K562 (cell line): ENCODE results near the gene LST1. TPM values are rescaled to one million over a fixed set of nuclear protein-coding genes. Genes with fewer than 3 reads are reported as not detected.

Source experiments
- ATF1 ChIP-seq, 2 experiments: fragments of 450-650 bp in 1 of 2; IDR thresholded peaks; 2 replicates each; pipeline ENCODE4 v1.6.1; 2016; ENCODE audit warnings: missing compliant biosample characterization in 1 of 2, missing genetic modification characterization in 1 of 2
- BACH1 ChIP-seq: fragments of 200-800 bp; sonication (Bioruptor generic); IDR thresholded peaks from 2 replicates; pipeline ENCODE4 v1.6.1; 2016; ENCODE audit warnings: missing genetic modification characterization, missing compliant biosample characterization
- BDP1 ChIP-seq: IDR thresholded peaks from 3 replicates; pipeline ENCODE4 v1.6.1; 2011; ENCODE audit not compliant: insufficient read length, insufficient read depth
- CEBPZ ChIP-seq: fragments of 150-350 bp; IDR thresholded peaks from 2 replicates; pipeline ENCODE4 v1.6.1; 2014; ENCODE audit warnings: low read depth, mild to moderate bottlenecking, low read length, borderline replicate concordance
- CXXC5 ChIP-seq: fragments of 250-450 bp; sonication (Bioruptor Pico); IDR thresholded peaks from 2 replicates; pipeline ENCODE4 v1.8.0; 2022; ENCODE audit warnings: inconsistent platforms, mild to moderate bottlenecking, moderate library complexity
- HNRNPUL1 ChIP-seq: fragments of 200-400 bp; formaldehyde crosslinking; IDR thresholded peaks from 2 replicates; pipeline ENCODE4 v1.6.1; 2017; ENCODE audit warnings: low read length
- MCM3 ChIP-seq: fragments of 450-650 bp; IDR thresholded peaks from 2 replicates; pipeline ENCODE4 v1.6.1; 2016
- MEIS2 ChIP-seq: fragments of 450-650 bp; IDR thresholded peaks from 2 replicates; pipeline ENCODE4 v1.6.1; 2014; ENCODE audit warnings: mild to moderate bottlenecking; ENCODE audit not compliant: partially characterized antibody
- NCOA2 ChIP-seq, 2 experiments: fragments of 450-650 bp; IDR thresholded peaks; 2 replicates each; pipeline ENCODE4 v1.6.1; 2018; ENCODE audit warnings: mild to moderate bottlenecking in 2 of 2, moderate library complexity in 1 of 2; ENCODE audit not compliant: partially characterized antibody in 2 of 2
- PREB ChIP-seq: sonication (generic); formaldehyde crosslinking; IDR thresholded peaks from 2 replicates; pipeline ENCODE4 v1.8.1; 2023; ENCODE audit warnings: mild to moderate bottlenecking, missing genetic modification reagents
- RBM17 ChIP-seq: fragments of 200-400 bp; formaldehyde crosslinking; IDR thresholded peaks from 2 replicates; pipeline ENCODE4 v1.6.1; 2017; ENCODE audit warnings: low read depth, mild to moderate bottlenecking, low read length, borderline replicate concordance
- ZBTB26 ChIP-seq: fragments of 450-650 bp; formaldehyde crosslinking; IDR thresholded peaks from 2 replicates; pipeline ENCODE4 v1.4.0; 2022; ENCODE audit warnings: missing genetic modification characterization
- ZC3H11A ChIP-seq: IDR thresholded peaks from 2 replicates; pipeline ENCODE4 v1.6.1; 2012; ENCODE audit warnings: low read depth, low read length, improper control_type of control experiment
- ZNF263 ChIP-seq: sonication (generic); formaldehyde crosslinking; IDR thresholded peaks from 2 replicates; pipeline ENCODE4 v1.8.0; 2022; ENCODE audit warnings: mild to moderate bottlenecking, missing genetic modification reagents, borderline replicate concordance
- polyA plus RNA-seq, 8 experiments: library from polyadenylated mRNA; depleted of rRNA in 4 of 8; stranded (reverse) in 5 of 8; unstranded in 3 of 8; fragments of >200 nt; fragmentation: Nextera tagmentation in 2 of 8; fragmentation: Illumina TruSeq in 1 of 8; extraction: Ambion mirVana in 2 of 8; extraction: Trizol in 1 of 8; gene quantifications; 2 replicates each; pipeline versions ENCODE4 v1.2.1 to v1.2.3, GENCODE V29; 2011 to 2014; ENCODE audit warnings: inconsistent platforms in 1 of 8, missing spikeins in 1 of 8
- total RNA-seq, 7 experiments: library from RNA; depleted of rRNA in 6 of 7; stranded (reverse); fragments of >200 nt in 6 of 7; fragmentation: Illumina TruSeq in 2 of 7; extraction: Trizol in 2 of 7; gene quantifications; 2 replicates each; pipeline versions ENCODE4 v1.2.1 to v1.2.3, GENCODE V29; 2011 to 2021; ENCODE audit warnings: low replicate concordance in 1 of 7
- TF ChIP-seq, protein P1 (sequence below): fragments of 250-450 bp; sonication (Bioruptor Pico); IDR thresholded peaks from 2 replicates; pipeline ENCODE4 v1.4.0; 2020; ENCODE audit warnings: mild to moderate bottlenecking, moderate library complexity
- TF ChIP-seq, protein P2 (sequence below), 3 experiments: fragments of 200-800 bp in 1 of 3; fragments of 250-450 bp in 1 of 3; fragments of 450-650 bp in 1 of 3; sonication (Bioruptor Pico) in 1 of 3; sonication (Bioruptor generic) in 1 of 3; formaldehyde crosslinking in 1 of 3; IDR thresholded peaks; 2 replicates each; pipeline versions ENCODE4 v1.6.1 to v1.8.0; 2016 to 2022; ENCODE audit warnings: mild to moderate bottlenecking in 2 of 3, missing genetic modification characterization in 2 of 3, missing compliant biosample characterization in 1 of 3, moderate library complexity in 1 of 3

Gene LST1
- total and polyA plus RNA-seq, 9 of the 15 experiments (the other 6 are each of a cell fraction or from before 2014, with no cell fraction given), result 0.82 to 7.8 (median 1.7) TPM

GRCh38 chr6:31580807-31581433, 5.2 kb upstream of the LST1 start (continued):
- TF ChIP-seq CEBPZ (no peak), BDP1 (no peak), MCM3 (no peak), ZC3H11A (no peak), MEIS2 (no peak), NCOA2 (IDR thresholded peaks at IDR 0.05; ENCODE audit: partially characterized antibody in 2 of 2) (no peak), ZBTB26 (CRISPR knock-in tag) (no peak), BACH1 (tag) (no peak), RBM17 (no peak), CXXC5 (CRISPR knock-in tag) (peak; percentile 97), HNRNPUL1 (no peak), PREB (CRISPR knock-in tag) (0 out of 2 replicates have a peak, but pooled peaks have one; percentile 19), ZNF263 (peak; percentile 98), ATF1 (CRISPR knock-in tag; IDR thresholded peaks at IDR 0.05) (peak; percentile 28; the same call in 1 of the 2 replicates), ATF1 (tag; IDR thresholded peaks at IDR 0.05) (peak; percentile 89)
- TF ChIP-seq, protein P1, sequence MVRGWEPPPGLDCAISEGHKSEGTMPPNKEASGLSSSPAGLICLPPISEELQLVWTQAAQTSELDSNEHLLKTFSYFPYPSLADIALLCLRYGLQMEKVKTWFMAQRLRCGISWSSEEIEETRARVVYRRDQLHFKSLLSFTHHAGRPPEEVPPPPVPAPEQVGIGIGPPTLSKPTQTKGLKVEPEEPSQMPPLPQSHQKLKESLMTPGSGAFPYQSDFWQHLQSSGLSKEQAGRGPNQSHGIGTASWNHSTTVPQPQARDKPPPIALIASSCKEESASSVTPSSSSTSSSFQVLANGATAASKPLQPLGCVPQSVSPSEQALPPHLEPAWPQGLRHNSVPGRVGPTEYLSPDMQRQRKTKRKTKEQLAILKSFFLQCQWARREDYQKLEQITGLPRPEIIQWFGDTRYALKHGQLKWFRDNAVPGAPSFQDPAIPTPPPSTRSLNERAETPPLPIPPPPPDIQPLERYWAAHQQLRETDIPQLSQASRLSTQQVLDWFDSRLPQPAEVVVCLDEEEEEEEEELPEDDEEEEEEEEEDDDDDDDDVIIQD (CRISPR knock-in tag), result no peak
- TF ChIP-seq, protein P2, sequence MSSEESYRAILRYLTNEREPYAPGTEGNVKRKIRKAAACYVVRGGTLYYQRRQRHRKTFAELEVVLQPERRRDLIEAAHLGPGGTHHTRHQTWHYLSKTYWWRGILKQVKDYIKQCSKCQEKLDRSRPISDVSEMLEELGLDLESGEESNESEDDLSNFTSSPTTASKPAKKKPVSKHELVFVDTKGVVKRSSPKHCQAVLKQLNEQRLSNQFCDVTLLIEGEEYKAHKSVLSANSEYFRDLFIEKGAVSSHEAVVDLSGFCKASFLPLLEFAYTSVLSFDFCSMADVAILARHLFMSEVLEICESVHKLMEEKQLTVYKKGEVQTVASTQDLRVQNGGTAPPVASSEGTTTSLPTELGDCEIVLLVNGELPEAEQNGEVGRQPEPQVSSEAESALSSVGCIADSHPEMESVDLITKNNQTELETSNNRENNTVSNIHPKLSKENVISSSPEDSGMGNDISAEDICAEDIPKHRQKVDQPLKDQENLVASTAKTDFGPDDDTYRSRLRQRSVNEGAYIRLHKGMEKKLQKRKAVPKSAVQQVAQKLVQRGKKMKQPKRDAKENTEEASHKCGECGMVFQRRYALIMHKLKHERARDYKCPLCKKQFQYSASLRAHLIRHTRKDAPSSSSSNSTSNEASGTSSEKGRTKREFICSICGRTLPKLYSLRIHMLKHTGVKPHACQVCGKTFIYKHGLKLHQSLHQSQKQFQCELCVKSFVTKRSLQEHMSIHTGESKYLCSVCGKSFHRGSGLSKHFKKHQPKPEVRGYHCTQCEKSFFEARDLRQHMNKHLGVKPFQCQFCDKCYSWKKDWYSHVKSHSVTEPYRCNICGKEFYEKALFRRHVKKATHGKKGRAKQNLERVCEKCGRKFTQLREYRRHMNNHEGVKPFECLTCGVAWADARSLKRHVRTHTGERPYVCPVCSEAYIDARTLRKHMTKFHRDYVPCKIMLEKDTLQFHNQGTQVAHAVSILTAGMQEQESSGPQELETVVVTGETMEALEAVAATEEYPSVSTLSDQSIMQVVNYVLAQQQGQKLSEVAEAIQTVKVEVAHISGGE (CRISPR knock-in tag; IDR thresholded peaks at IDR 0.05), result peak in 1 of 3 experiments; percentile 76; a peak in 2 of 6 replicates
